GM10248 (cell line): ENCODE data around the gene ALDH3A1.

Experiments used
- CTCF ChIA-PET: fragments of 300-600 bp; sonication (Branson Sonifier 250); formaldehyde crosslinking; extraction: SDS; loops from one replicate; lab custom pipeline; 2021; ENCODE audit warnings: antibody characterized with exemption; lab: Yijun Ruan, JAX
- POLR2A ChIA-PET: fragments of 350-650 bp; sonication (Branson Sonifier 250); formaldehyde crosslinking; extraction: SDS; loops from one replicate; lab custom pipeline; 2020; ENCODE audit warnings: antibody characterized with exemption; lab: Yijun Ruan, JAX
- DNase-seq: peaks from one replicate; pipeline ENCODE4 v3.0.0; 2012; ENCODE audit errors: extremely low spot score
- TF ChIP-seq, protein P1 (sequence below): IDR thresholded peaks from 2 replicates; pipeline ENCODE4 v1.5.1; 2012; ENCODE audit warnings: mild to moderate bottlenecking, low read depth; ENCODE audit errors: extremely low read depth, missing control alignments, control extremely low read depth

Gene ALDH3A1

DNA sequence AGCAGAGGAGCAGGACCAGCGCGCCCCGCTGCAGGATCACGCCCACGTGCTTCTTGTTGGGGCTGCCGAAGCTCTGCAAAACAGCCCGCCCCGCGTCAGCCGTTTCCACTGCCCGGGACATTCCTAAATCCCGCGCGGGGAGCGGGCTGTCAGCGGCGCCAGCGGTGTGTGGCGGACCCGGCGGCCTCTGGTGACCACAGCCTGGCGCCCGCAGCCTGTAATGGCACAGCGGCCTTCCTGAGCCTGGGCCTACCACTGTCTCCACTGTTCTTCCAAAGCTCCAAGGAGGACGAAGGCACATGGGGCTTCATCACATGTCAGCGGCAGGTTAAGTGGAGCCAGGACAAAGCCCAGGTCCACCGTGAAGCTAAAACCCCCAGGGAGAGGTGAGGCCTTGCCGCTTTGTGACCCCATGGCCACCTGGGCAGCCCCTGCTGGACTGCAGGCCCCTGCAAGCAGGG is 34.2 kb downstream of the ALDH3A1 start:
- no peak for DNase-seq
- CTCF ChIA-PET = interaction anchor here (0.6 kb wide), 1 partner anchor 51 kb away, joined by 3 read pairs; no protein-coding TSS in a partner anchor
- TF ChIP-seq, protein P1, sequence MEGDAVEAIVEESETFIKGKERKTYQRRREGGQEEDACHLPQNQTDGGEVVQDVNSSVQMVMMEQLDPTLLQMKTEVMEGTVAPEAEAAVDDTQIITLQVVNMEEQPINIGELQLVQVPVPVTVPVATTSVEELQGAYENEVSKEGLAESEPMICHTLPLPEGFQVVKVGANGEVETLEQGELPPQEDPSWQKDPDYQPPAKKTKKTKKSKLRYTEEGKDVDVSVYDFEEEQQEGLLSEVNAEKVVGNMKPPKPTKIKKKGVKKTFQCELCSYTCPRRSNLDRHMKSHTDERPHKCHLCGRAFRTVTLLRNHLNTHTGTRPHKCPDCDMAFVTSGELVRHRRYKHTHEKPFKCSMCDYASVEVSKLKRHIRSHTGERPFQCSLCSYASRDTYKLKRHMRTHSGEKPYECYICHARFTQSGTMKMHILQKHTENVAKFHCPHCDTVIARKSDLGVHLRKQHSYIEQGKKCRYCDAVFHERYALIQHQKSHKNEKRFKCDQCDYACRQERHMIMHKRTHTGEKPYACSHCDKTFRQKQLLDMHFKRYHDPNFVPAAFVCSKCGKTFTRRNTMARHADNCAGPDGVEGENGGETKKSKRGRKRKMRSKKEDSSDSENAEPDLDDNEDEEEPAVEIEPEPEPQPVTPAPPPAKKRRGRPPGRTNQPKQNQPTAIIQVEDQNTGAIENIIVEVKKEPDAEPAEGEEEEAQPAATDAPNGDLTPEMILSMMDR = no peak
- POLR2A ChIA-PET = no interaction called here

DNA sequence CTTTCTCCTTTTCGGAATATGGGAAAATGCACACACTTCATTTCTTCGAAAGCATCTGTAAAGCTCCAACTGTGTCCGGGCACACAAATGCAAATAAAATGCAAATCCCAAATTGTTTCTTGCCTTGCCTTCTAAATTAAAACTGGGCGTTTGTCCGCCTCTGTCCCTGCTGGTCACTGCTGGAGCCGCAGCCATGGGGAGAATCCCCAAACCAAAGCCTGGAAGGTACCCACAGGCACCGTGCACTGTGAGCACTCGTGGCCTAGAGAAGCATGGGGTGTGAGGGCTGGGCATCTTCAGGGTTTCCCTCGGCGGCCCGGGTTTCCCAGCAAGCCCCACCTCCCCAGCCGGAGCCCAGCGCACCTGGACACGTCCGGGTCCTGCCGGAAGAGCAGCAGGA is 34.6 kb downstream of the ALDH3A1 start:
- CTCF ChIA-PET = no interaction called here
- DNase-seq = no peak
- TF ChIP-seq, protein P1 = no peak
- POLR2A ChIA-PET = no interaction called here

DNA sequence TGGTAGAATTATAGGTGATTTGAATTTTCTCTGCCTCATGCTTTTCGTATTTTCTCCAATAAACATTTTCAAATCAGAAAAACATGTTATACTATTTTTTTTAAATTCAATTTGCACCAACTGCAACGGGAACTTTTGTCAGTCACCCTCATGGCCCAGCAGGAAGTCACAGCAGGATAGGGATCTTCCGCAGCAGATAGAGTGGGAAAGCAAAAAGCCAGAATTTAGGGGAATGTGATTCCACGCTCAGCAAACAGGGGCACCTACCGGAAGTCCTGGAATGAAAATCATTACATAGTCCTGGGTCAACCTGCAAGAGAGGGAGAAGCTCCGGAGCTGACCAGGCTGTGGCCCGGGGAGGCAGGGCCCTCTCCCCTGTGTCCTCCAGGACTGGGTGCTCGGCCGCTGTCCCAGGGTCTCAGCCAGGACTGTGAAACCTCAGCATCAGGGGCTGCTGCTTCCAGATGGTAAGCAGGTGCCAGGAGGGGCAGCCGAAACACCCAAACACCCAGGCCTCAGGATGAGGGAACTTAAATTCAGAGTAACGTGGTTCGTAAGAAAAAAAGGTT is 35.6 kb downstream of the ALDH3A1 start:
- ChIA-PET CTCF (no interaction called here), POLR2A (no interaction called here)
- TF ChIP-seq, protein P1 = no peak
- no peak for DNase-seq

DNA sequence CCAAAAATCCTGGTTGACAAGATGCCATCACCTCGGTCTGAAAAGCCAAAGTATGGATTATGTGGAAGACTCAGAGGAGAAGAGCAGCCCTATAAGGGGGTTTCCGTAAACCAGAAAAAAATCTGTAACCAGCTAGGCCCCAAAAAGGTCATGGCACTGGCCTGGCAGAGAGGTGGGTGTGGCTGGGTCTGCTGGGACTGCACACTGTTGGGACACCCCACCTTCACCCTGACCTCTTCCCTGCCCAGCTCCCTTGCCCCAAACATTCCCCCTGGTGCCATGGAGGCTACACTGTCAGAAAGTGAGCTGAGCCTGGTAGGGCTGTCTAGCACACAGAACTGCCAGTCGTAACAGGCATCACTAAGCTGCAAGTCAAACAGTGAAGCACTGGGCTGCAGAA is 38.3 kb downstream of the ALDH3A1 start:
- CTCF ChIA-PET = interaction anchor here (1.2 to 1.3 kb wide), 2 partner anchors 29 to 80 kb away, joined by 3 read pairs; no protein-coding TSS in a partner anchor
- POLR2A ChIA-PET = no interaction called here
- DNase-seq = no peak
- TF ChIP-seq, protein P1 = no peak

DNA sequence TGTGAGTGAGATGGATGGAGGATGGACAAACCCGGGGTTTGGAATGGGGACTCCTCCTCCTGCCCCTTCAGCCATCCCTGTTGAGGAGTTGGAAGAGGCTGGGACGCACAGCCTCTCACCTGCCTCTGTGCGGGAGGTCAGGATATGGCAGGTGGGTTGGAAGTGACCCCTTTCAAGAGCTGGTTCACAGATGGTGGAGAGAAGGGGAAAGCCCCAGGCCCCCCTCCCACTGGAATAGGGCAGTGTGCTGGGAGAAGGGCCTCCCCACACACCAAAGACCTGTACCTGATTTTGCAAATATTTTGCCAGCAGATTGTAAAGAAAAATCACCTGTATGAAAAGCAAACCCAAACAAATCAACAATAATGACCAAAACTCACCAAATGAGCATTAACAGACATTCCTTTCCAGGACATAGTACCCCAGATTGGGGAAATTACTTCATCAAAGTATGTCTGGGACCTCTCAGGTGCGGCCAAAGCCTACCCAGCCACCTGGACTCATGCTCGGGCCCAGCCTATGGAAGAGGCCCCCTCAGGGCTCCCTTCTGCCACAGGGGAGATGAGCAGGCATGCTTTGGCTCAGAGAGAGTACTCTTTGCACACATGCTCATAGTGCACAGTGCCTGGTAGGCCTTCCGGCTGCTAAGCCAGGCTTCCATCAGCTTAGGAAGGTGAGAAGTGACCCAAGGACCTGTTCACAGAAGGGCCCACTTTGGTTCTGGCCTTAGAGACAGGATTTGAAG is 39.5 kb downstream of the ALDH3A1 start:
- no peak for DNase-seq
- TF ChIP-seq, protein P1 = no peak
- ChIA-PET POLR2A (no interaction called here), CTCF (no interaction called here)

DNA sequence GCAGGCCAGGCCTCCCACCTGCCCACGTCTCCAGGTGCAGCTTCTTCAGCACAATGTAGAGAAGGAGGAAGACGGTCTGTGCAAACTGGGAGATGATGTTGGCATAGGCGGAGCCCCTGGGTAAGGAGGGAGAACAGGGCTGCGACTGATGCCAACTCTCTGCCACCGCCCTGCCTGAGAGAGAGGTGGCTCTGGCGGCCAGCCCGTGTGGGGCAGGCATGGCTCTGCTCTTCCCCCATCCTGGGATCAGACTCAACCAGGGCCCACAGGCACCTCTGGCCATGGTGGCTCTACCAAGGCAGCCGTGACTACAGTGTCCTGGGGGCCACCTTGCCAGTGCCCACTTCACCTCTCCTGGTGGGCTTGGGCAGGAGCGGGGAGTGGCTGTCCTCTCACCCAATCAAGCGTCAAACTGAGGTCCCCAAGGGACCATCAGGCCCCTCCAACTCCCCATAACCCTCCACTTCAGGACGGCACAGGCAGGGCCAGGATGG is 40.3 kb downstream of the ALDH3A1 start:
- CTCF ChIA-PET = interaction anchor here (1.2 kb wide), 1 partner anchor 13 kb away, joined by 3 read pairs; no protein-coding TSS in a partner anchor
- POLR2A ChIA-PET = no interaction called here
- no peak for DNase-seq
- TF ChIP-seq, protein P1 = no peak
